GM21515 (cell line): ENCODE data around the gene GPR158.

Experiments
- ATAC-seq: cut with Tn5 transposase; IDR thresholded peaks from one replicate; pipeline ENCODE4 v1.9.1; 2021; ENCODE audit not compliant: unreplicated experiment

GPR158 gene

GRCh38 chr10:25388188-25388861 is 213.5 kb downstream of the GPR158 start:
- no peak for ATAC-seq

GRCh38 chr10:25388862-25389206 is 214.0 kb downstream of the GPR158 start:
- ATAC-seq = no peak

- no peak for ATAC-seq
Measured at GRCh38 chr10:25390733-25391132, 215.9 kb downstream of the GPR158 start.

DNA sequence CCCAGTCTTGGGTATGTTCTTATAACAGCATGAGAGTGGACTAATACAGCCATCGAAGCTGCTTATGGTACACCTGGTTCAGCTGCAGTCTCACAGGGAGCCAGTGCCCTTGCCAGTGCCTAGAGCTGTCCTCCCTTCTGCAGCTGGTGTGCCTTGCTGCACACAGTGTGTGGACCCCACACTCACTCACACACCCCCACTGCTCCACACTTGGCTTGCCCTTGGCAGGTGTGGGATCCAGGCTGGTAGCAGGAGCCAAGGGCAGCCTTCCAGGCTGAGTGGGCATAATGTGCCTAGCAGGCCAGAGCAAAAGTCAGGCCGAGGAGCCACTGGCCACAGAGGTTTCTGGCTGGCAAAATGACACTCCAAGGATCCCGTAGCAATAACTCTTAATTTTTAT is 217.3 kb downstream of the GPR158 start:
- no peak for ATAC-seq

- no peak for ATAC-seq
Measured at GRCh38 chr10:25393621-25394020, 218.8 kb downstream of the GPR158 start.

- ATAC-seq = no peak
Measured at GRCh38 chr10:25398680-25399079, 223.9 kb downstream of the GPR158 start.

- ATAC-seq = no peak
Measured at GRCh38 chr10:25405871-25406270, 231.1 kb downstream of the GPR158 start.

DNA sequence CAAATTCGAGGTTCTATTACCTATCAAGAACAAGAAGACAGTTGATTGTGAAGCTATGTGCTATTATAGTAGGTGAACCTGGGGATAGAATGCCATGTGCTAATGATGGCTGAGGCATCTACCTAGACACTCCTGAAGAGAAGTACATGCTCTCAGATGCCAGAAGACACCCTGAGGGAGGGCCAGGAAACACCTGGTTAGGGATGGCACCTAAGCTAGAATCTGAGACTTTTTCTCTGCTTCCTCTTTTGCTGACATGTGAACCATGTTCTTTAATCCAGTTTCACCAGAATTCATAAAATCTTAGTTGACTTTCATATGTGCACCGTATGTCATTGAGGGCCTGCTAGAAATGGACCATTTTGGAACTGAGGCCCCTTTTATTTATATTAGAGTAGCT is 242.8 kb downstream of the GPR158 start:
- no peak for ATAC-seq

DNA sequence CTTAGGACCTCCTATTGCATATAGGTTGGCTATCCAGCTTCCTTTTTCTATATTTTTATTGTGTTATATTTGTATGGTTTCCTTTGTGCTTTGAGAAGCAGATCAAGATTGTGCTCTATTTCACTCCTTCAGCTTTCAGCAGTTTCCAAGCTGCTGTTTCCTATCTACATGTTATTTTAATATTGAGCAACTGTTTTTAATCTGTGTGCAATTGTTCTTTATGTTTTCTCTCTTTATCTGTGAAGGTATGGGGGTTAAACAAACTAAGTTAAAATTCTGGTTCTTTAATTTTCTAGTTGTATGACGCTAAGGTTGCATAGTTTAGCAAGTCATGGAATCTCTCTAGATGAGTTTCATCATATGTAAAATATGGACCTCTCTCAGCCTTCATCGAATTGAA is 251.0 kb downstream of the GPR158 start:
- no peak for ATAC-seq

- ATAC-seq = no peak
Measured at GRCh38 chr10:25436431-25436830, 261.6 kb downstream of the GPR158 start.

GRCh38 chr10:25441270-25441669 is 266.5 kb downstream of the GPR158 start:
- ATAC-seq = no peak

- ATAC-seq = no peak
Measured at GRCh38 chr10:25444266-25444665, 269.5 kb downstream of the GPR158 start.

DNA sequence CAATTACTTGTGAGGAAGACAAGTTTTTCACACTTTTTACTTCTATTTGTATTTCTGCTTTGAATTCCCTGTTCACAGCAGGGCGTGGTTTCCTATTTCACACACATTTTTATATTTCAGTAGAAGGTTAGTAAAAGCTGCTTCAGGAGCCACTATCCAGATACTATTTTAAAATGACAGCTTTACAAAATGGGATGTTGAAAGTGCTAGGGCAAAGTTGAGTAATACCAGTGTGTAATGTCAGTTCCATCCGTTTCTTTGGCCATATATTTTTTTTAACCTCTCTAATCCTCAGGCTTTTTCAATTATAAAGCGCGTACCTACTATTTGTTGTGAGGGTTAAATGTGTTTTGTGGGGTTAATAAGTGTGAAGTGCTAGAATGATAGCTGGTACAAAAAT is 276.6 kb downstream of the GPR158 start:
- no peak for ATAC-seq

GRCh38 chr10:25453619-25454018 is 278.8 kb downstream of the GPR158 start:
- no peak for ATAC-seq

DNA sequence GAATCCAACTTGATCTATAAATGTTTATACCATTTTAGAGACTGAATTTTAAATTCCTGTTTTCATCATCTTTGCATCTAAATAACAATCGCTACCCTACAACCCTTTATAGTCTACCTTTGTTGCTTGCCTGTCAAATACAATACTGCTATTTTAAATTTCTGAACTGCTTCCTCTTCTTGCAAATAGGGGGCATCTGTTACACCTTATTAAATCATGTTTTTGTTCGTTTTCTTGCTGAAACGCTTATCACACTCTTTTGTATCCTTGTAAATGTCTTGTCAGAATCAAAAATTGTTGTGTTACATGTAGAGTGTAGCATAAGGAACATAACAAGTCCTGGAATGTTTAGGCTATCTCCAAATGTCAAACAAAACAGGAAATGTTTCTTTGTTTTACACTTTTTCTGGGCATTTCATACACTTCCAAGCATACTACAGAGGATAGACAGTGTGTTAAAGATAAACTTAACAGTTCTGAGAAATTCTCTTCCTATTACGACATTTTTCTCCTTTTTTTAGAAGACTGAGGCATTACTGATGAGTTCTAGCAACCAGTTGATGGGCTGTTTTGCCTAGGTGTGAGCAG is 281.3 kb downstream of the GPR158 start:
- no peak for ATAC-seq

DNA sequence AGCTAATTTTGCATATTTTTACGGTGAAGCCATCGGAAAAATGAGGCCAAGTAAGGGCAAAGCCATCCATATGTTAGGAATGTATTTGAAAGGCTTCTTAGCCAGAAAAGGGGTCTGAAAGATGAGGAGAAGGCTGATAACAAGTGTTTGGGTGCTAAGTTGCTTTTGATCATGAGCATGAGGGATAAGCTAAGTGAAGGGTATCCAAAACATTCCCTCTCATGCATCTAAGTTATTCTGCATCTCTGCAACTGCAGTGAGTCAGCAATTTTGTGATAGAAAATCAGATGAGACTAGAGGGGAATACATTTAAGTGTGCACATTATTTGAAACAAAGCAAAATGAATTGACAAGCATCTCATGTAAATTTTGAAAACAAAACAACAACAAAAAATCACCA is 282.8 kb downstream of the GPR158 start:
- no peak for ATAC-seq

DNA sequence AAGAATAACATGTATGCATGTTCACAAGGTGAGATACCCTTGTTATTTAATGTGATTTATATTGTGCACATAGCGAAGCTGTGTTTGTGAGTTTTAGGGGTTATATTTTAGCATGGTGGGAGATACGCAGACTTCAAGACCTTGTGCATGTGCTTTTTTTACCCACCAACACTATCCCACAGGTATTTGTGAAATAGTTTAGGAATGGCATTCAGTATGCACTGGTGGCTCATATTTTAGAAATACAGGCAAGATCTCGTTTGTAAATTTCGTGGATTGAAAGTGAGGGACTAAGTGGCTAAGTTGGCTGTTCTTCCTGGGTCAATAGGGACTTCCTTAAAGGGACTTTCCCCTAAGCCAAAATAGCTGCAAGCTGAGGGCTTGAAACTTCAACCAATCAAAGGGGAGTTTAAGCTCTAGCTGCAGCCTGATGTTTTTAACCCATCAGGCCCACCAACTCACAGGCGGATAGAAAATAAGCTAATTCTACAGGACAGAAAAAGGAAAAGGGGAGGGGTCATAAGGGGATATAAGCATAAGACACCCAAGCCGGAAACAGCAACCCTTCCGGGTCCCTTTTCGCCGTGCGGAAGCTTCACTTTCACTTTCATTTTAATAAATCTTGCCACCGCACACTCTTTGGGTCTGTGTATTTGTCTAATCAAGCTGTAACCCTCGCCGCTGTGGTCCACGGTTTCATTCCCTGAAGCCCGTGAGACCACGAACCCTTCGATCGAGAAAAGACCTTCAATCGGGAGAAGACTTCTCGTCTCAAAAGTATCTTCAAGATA is 291.0 kb downstream of the GPR158 start:
- no peak for ATAC-seq

DNA sequence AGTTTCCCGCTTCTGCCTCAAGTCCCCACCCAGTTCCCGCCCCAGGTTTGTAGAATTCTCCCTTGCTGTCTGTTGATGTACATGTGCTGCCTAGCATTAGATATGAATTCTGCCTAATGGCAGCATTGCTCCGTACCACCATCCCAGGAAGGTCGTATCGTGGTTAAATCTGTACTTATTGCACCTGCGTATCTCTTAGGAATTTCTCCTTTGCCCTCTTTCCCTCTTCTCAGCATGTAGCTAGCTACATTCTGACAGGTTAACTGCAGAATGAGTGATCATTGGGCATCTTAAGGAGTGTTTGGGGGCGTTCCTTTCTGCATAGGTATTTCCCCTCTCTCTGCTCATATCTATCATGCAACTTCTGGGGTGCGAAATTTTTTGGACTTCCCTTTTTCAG is 293.1 kb downstream of the GPR158 start:
- ATAC-seq = no peak

GRCh38 chr10:25481467-25481866 is 306.7 kb downstream of the GPR158 start:
- no peak for ATAC-seq

DNA sequence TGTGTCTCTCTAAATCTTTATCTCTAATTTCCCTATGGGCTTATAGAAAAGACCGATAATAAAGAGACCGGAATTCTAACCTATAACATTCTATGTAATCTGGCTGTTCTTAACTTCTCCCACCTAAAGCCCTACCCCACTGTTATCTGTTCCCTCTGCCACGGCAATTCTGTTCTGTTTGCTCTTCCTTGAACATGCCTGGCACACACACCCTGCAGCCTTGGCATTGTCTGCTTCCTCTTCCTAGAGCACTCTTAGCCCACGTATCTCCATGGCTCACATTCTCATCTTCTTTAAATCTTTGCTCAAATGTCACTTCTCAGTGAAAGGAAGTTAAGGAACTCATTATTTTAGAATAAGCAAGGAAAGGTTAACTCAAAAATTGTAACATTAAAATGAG is 309.2 kb downstream of the GPR158 start:
- no peak for ATAC-seq

DNA sequence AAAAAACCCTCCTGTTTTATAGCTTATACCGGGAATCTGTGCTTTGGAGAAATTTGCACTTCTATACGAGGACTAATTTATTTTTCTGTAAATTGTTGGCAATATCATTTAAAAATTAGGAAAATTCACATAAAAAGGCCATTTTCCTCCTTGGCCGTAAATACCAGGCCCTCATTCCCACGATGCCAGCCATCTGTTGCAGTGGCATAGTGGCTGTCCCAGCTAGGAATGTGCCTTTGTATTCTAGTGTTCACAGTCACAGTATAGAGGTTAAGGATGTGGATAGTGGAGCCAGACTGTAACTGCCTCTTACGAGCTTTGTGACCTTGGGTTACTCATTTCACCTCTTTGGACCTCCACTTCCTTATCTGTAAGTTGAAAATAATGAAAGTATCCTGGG is 312.5 kb downstream of the GPR158 start:
- no peak for ATAC-seq

DNA sequence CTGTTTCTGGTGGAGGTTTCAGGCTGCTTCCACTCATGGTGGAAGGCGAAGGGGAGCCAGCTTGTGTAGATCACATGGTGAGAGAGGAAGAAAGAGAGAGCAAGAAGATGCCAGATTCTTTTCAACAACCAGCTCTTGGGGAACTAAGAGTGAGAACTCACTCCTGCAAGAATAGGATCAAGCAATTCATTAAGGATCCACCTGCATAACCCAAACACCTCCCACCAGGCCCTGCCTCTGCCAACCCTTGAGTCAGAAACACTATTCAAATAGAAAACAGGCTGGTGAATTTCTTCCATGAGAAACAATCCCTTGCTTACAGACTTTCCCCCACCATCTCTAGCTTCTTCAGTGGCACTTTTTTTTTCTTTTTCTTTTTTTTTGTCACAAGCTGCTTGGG is 317.2 kb downstream of the GPR158 start:
- ATAC-seq = no peak
